ENCODE data around the gene ZNF423. TPM values are rescaled to one million over a fixed set of nuclear protein-coding genes. Genes with fewer than 3 reads are reported as not detected.

Gene ZNF423
- total RNA-seq, 2 experiments from 2014 or later = not detected

DNA sequence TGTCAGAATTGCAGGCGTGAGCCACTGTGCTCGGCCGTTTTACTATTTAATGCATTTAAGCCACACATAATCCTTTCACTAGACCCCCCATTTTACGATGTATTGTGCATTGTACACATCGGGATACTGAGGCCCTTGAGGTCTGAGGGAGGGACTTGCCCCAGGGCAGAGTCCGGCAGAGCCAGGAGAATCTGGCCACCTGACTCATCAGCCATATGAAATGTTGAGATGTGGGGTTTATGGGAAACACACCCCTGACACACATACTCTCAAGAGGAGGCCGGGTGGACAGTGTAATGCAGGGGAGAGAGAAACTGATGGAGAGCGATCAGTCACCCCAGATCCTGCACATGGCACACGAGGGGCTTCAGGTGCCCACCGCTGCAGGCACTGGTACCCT lies 196.6 kb downstream of the ZNF423 start:
- Mint-ChIP-seq H3K9me3 (no peaks in the 10 kb centered on the region), H3K27ac (no peak overlapping the region), H3K4me3 (no peak overlapping the region), H3K36me3 (ENCODE audit: low read depth) (no peaks in the 10 kb centered on the region), H3K27me3 (no peaks in the 10 kb centered on the region), H3K4me1 (ENCODE audit: low read depth) (no peaks in the 10 kb centered on the region)
- TF ChIP-seq, protein P1, sequence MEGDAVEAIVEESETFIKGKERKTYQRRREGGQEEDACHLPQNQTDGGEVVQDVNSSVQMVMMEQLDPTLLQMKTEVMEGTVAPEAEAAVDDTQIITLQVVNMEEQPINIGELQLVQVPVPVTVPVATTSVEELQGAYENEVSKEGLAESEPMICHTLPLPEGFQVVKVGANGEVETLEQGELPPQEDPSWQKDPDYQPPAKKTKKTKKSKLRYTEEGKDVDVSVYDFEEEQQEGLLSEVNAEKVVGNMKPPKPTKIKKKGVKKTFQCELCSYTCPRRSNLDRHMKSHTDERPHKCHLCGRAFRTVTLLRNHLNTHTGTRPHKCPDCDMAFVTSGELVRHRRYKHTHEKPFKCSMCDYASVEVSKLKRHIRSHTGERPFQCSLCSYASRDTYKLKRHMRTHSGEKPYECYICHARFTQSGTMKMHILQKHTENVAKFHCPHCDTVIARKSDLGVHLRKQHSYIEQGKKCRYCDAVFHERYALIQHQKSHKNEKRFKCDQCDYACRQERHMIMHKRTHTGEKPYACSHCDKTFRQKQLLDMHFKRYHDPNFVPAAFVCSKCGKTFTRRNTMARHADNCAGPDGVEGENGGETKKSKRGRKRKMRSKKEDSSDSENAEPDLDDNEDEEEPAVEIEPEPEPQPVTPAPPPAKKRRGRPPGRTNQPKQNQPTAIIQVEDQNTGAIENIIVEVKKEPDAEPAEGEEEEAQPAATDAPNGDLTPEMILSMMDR (IDR thresholded peaks at IDR 0.05) = no peak
- intact Hi-C loops (cut with micrococcal nuclease) = no loop called here
- DNase-seq (no peak), ATAC-seq (no peak)
- CTCF ChIA-PET = no interaction called here
- POLR2A ChIA-PET = no interaction called here

DNA sequence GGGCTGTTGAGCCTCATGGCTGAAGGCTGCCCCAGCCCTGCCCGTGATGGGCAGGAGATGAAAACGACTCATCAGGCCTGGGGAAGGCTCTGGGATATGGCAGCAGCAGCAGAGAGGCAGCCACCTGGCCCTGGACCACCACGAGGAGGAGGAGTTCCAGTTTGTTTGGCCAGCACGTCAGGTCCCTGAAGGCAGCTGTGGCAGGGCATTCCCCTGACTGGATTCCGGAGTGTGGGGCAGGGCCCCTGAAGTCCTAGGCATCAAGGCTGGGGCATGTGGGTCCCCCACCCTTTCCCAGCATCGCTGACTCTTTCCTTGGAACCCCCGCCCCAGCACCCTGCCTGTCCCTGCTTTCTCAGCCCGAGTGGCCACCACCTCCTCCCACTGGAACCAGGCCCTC lies 197.4 kb downstream of the ZNF423 start:
- no peaks in the 10 kb centered on the region for H3K27me3 Mint-ChIP-seq
- H3K4me1 Mint-ChIP-seq (ENCODE audit: low read depth) = no peaks in the 10 kb centered on the region
- H3K4me3 Mint-ChIP-seq = no peak overlapping the region
- ATAC-seq (no peak), DNase-seq (no peak)
- H3K9me3 Mint-ChIP-seq = no peaks in the 10 kb centered on the region
- TF ChIP-seq, protein P1 (IDR thresholded peaks at IDR 0.05) = no peak
- intact Hi-C loops (cut with micrococcal nuclease) = no loop called here
- no peak overlapping the region for H3K27ac Mint-ChIP-seq
- ChIA-PET CTCF (no interaction called here), POLR2A (no interaction called here)
- no peaks in the 10 kb centered on the region for H3K36me3 Mint-ChIP-seq (ENCODE audit: low read depth)

DNA sequence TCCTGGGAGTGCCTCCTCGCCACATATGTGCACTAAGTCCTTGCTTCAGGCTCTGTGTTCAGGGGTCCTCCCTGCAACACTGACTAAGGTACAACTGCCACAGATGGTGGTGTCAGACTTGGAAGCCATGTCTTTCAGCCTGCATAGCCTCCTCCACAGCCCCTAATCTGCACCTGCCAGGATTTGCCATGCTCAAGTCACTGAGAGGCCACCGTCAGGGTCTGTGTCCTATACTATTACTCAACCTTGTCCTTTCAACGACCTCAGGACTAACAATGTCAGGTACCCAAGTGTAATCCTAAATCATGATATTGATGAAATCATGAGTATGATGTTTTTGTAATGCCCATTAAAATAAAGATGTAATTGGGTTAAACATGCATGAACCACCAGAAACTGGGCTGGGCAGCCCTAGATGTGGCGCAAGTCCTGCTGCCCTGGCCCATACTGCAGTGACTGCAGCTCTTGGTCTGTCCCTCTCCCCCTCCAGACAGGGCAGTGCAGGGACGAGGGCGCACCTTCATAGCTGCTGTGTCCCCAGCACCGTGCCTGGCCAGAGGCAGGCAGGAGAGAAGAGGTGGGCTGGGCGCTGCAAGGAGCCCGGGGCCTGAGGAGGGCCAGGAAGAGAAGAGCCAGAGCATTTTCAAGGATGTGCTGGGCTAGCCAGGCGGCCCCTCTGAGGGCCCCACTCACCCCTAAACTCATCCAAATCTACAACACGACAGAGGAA lies 198.0 kb downstream of the ZNF423 start:
- Mint-ChIP-seq H3K36me3 (ENCODE audit: low read depth) (no peaks in the 10 kb centered on the region), H3K27ac (no peak overlapping the region), H3K4me1 (ENCODE audit: low read depth) (no peaks in the 10 kb centered on the region), H3K9me3 (no peaks in the 10 kb centered on the region), H3K4me3 (no peak overlapping the region), H3K27me3 (no peaks in the 10 kb centered on the region)
- intact Hi-C loops (cut with micrococcal nuclease) = no loop called here
- TF ChIP-seq, protein P1 (IDR thresholded peaks at IDR 0.05) = no peak
- DNase-seq (no peak), ATAC-seq (no peak)
- CTCF ChIA-PET = no interaction called here
- POLR2A ChIA-PET = no interaction called here

DNA sequence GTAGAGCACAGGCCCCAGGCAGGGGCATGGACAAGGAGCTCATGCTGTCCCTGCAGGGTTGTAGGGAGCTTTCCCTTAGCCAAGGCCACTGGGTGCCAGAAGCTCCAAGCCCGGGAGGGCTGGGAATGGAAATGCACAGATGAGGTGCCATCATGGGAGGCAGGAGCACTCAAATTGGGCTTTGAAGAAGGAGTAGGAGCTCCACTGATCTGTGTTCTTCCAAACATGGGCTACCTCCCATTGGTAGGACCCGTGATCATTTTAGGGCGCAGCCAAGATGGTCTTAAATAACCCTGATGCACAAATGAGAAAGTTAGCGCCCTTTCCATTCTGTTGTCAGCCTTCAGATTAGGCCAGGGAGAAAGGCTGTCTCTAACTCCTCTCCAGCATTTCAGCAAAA lies 201.5 kb downstream of the ZNF423 start:
- no peaks in the 10 kb centered on the region for H3K4me1 Mint-ChIP-seq (ENCODE audit: low read depth)
- H3K27ac Mint-ChIP-seq = no peak overlapping the region
- no peak for DNase-seq
- TF ChIP-seq, protein P1 (IDR thresholded peaks at IDR 0.05) = no peak
- CTCF ChIA-PET = no interaction called here
- no peak for ATAC-seq
- POLR2A ChIA-PET = no interaction called here
- H3K27me3 Mint-ChIP-seq = no peaks in the 10 kb centered on the region
- no peaks in the 10 kb centered on the region for H3K36me3 Mint-ChIP-seq (ENCODE audit: low read depth)
- intact Hi-C loops (cut with micrococcal nuclease) = no loop called here
- H3K9me3 Mint-ChIP-seq = no peaks in the 10 kb centered on the region
- no peak overlapping the region for H3K4me3 Mint-ChIP-seq

DNA sequence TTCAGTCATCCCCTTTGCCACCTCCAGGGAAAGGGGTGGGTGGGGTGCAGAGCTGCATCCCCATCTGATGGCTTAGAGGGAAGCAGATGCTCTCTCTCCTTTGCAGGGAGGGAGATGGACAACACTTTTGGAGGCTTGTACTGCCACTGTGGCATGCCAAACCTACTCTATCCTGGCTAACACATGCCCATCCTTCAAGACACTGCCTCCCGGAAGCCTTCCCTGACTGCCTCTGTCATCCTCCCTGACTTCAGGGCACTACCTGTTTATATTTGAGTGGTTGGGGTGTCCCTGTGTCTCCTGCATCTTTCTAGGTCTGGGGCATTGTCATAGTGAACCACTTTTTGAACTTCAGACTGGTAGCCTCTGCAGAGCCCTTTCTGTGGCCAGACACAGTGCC lies 202.3 kb downstream of the ZNF423 start:
- Mint-ChIP-seq H3K4me1 (ENCODE audit: low read depth) (no peaks in the 10 kb centered on the region), H3K27me3 (no peaks in the 10 kb centered on the region), H3K36me3 (ENCODE audit: low read depth) (no peaks in the 10 kb centered on the region), H3K4me3 (no peak overlapping the region), H3K27ac (no peak overlapping the region), H3K9me3 (peaks cover 4% of the 10 kb centered on the region)
- CTCF ChIA-PET = no interaction called here
- POLR2A ChIA-PET = no interaction called here
- ATAC-seq (no peak), DNase-seq (no peak)
- intact Hi-C loops (cut with micrococcal nuclease) = no loop called here
- TF ChIP-seq, protein P1 (IDR thresholded peaks at IDR 0.05) = no peak

Measured in activated CD8-positive, alpha-beta T cell treated with anti-CD3 and anti-CD28 coated beads for 36 hours (primary cell).